Measurements from ENCODE around the gene FYCO1.

GRCh38 chr3:45975686-45976085 lies 19.9 kb downstream of the FYCO1 start:
- TF ChIP-seq, protein P1, sequence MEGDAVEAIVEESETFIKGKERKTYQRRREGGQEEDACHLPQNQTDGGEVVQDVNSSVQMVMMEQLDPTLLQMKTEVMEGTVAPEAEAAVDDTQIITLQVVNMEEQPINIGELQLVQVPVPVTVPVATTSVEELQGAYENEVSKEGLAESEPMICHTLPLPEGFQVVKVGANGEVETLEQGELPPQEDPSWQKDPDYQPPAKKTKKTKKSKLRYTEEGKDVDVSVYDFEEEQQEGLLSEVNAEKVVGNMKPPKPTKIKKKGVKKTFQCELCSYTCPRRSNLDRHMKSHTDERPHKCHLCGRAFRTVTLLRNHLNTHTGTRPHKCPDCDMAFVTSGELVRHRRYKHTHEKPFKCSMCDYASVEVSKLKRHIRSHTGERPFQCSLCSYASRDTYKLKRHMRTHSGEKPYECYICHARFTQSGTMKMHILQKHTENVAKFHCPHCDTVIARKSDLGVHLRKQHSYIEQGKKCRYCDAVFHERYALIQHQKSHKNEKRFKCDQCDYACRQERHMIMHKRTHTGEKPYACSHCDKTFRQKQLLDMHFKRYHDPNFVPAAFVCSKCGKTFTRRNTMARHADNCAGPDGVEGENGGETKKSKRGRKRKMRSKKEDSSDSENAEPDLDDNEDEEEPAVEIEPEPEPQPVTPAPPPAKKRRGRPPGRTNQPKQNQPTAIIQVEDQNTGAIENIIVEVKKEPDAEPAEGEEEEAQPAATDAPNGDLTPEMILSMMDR (IDR thresholded peaks at IDR 0.05): no peak
- TF ChIP-seq POLR2A (IDR thresholded peaks at IDR 0.05): no peak

Measured in thyroid gland (tissue), 4 donors.